Peyer's patch (tissue), 4 donors: ENCODE results near the gene MRPL58. TPM values are rescaled to one million over a fixed set of nuclear protein-coding genes. Genes with fewer than 3 reads are reported as not detected.
A peak's percentile ranks its signal among the peaks of the same experiment; 100 is the strongest.

Experiments used
- DNase-seq, 3 donors: peaks; one replicate each; pipeline ENCODE4 v3.0.0-alpha.2; 2017 to 2019
- H3K27ac ChIP-seq, 4 donors: fragments of 200-600 bp; sonication (generic); one replicate each; pipeline ENCODE4 v1.5.1; 2016 to 2019
- H3K27me3 ChIP-seq, 2 donors: fragments of 200-600 bp; sonication (generic); one replicate each; pipeline ENCODE4 v1.5.1; 2019
- H3K36me3 ChIP-seq, 3 donors: fragments of 200-600 bp; sonication (generic); one replicate each; pipeline ENCODE4 v1.5.1; 2016 to 2019
- H3K4me1 ChIP-seq, 4 donors: fragments of 200-600 bp; sonication (generic); one replicate each; pipeline ENCODE4 v1.5.1; 2016 to 2019
- H3K4me3 ChIP-seq, 4 donors: fragments of 200-600 bp; sonication (generic); 1 replicate in 3 of 4; 2 replicates in 1 of 4; pipeline ENCODE4 v1.5.1; 2016 to 2019; ENCODE audit warnings: mild to moderate bottlenecking in 1 of 4
- H3K9me3 ChIP-seq, 4 donors: fragments of 200-600 bp; sonication (generic); one replicate each; pipeline ENCODE4 v1.5.1; 2016 to 2019; ENCODE audit warnings: mild to moderate bottlenecking in 1 of 4
- POLR2A ChIP-seq, 2 donors: fragments of 450-650 bp; IDR thresholded peaks; one replicate each; pipeline ENCODE4 v1.5.1; 2017; ENCODE audit warnings: antibody characterized with exemption in 2 of 2, mild to moderate bottlenecking in 2 of 2, moderate library complexity in 2 of 2
- total RNA-seq, 4 donors: library from RNA; depleted of rRNA; stranded (reverse); fragments of >200 nt; gene quantifications; one replicate each; pipeline ENCODE4 v1.1.0, GENCODE V29; 2016
- TF ChIP-seq, protein P1 (sequence below), 6 experiments: fragments of 450-650 bp in 4 of 6; fragments of 200-600 bp in 2 of 6; sonication (generic) in 1 of 6; IDR thresholded peaks; one replicate each; pipeline ENCODE4 v1.5.1; 2017 to 2019; ENCODE audit warnings: antibody characterized with exemption in 6 of 6, mild to moderate bottlenecking in 3 of 6, moderate library complexity in 1 of 6

MRPL58 gene
- total RNA-seq, 4 donors from 2014 or later, result 17.3 to 42.7 (median 32.2) TPM

DNA sequence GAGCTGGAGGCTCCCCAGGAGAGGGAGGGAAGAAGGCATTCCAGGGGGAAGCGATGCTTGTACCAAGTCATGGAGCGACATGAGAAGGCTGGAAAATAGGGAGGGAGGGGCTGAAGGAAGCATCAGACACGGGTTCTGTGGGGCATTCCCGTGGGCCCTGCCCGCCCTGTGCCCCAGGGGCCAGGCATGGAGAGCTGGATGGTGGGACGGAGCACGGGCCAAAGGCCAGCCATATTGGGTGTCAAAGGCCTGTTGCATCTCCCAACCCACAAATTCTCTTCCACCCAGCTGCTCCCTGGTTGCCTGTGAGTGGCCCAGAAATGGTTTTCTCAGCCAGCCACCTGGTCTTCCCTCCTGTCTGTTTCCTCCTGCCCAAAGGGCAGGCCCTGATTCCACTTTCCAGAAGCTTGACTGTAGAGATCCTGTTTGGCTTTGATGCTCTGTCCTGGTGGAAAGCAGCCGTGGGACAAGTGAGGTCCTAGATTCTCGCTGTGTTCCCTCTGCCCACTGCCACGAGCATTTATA lies 21.8 kb upstream of the MRPL58 start:
- DNase-seq, result no peak
- Histone ChIP-seq H3K4me1 (peaks cover 0 to 51% (median 7%) of the 10 kb centered on the region in 4 donors), H3K36me3 (no peaks in the 10 kb centered on the region), H3K4me3 (no peak overlapping the region), H3K27me3 (no peaks in the 10 kb centered on the region), H3K27ac (peak overlapping the region in 3 of 4 donors; percentile 32 to 95 (median 92)), H3K9me3 (no peaks in the 10 kb centered on the region)
- TF ChIP-seq POLR2A (IDR thresholded peaks at IDR 0.05), result no peak
- TF ChIP-seq, protein P1, sequence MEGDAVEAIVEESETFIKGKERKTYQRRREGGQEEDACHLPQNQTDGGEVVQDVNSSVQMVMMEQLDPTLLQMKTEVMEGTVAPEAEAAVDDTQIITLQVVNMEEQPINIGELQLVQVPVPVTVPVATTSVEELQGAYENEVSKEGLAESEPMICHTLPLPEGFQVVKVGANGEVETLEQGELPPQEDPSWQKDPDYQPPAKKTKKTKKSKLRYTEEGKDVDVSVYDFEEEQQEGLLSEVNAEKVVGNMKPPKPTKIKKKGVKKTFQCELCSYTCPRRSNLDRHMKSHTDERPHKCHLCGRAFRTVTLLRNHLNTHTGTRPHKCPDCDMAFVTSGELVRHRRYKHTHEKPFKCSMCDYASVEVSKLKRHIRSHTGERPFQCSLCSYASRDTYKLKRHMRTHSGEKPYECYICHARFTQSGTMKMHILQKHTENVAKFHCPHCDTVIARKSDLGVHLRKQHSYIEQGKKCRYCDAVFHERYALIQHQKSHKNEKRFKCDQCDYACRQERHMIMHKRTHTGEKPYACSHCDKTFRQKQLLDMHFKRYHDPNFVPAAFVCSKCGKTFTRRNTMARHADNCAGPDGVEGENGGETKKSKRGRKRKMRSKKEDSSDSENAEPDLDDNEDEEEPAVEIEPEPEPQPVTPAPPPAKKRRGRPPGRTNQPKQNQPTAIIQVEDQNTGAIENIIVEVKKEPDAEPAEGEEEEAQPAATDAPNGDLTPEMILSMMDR (IDR thresholded peaks at IDR 0.05), result no peak

DNA sequence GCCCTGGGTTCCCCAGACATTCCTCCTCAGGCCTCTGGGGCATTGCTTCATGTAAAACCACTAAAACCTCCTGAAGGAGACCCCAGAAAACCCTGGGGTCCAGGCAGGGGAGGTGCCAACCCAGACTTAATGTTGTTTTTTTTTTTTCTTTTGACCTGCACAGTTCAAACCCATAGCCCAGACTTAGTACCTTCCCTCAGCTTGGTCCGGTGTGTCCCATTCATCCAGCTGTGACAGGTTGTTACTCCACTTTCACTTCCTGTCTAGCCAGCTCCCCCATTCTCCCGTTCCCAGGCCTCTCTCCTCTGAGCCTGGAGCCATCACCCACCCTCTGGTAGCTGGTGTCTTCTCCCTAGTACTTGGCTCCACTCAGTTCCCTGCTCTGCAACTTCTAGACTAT lies 20.2 kb upstream of the MRPL58 start:
- TF ChIP-seq, protein P1 (IDR thresholded peaks at IDR 0.05), result no peak
- no peak for TF ChIP-seq POLR2A (IDR thresholded peaks at IDR 0.05)
- Histone ChIP-seq H3K4me1 (peaks cover 0 to 46% (median 5%) of the 10 kb centered on the region in 4 donors), H3K36me3 (no peaks in the 10 kb centered on the region), H3K9me3 (no peaks in the 10 kb centered on the region), H3K4me3 (no peak overlapping the region), H3K27ac (peak overlapping the region in 3 of 4 donors; percentile 72 to 95 (median 92)), H3K27me3 (no peaks in the 10 kb centered on the region)
- DNase-seq, result no peak

DNA sequence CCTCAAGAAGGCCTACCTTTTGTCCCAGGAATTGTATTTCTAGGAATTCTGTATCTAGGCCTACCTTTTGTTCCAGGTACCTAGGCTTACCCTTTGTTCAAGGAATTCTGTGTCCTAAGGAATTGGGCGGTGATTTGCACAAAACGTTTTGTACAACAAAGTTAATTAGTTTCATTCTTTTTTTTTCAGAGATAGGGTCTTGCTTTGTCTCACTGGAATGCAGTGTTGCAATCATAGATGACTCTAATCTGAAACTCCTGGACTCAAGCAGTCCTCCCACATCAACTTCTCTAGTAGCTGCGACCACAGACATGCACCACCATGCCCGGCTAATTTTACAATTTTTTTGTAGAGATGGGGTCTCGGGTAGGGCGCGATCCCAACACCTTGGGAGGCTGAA lies 18.0 kb upstream of the MRPL58 start:
- Histone ChIP-seq H3K27ac (no peak overlapping the region), H3K27me3 (no peaks in the 10 kb centered on the region), H3K9me3 (no peaks in the 10 kb centered on the region), H3K4me1 (peaks cover 0 to 37% (median 0%) of the 10 kb centered on the region in 4 donors), H3K36me3 (peaks cover 0 to 2% (median 0%) of the 10 kb centered on the region in 3 donors), H3K4me3 (no peak overlapping the region)
- DNase-seq, result no peak
- TF ChIP-seq POLR2A (IDR thresholded peaks at IDR 0.05), result no peak
- TF ChIP-seq, protein P1 (IDR thresholded peaks at IDR 0.05), result no peak

DNA sequence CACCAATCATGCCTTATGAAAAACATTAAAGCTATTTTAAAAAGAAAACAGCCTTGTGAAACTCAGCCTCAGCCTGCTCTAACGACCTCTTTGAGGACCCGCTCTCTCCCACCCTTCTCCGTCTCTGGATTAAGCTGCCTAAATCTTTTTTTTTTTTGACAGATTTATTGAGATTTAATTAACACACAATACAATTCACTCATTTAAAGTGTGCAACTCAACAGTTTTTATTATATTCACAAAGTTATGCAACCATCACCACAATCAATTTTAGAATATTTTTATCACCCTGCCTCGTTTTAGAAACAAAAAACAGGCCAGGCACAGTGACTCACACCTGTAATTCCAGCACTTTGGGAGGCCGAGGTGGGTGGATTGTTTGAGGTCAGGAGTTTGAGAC lies 16.6 kb upstream of the MRPL58 start:
- Histone ChIP-seq H3K27ac (no peak overlapping the region), H3K4me1 (peaks cover 0 to 24% (median 0%) of the 10 kb centered on the region in 4 donors), H3K4me3 (no peak overlapping the region), H3K27me3 (no peaks in the 10 kb centered on the region), H3K9me3 (no peaks in the 10 kb centered on the region), H3K36me3 (peaks cover 0 to 13% (median 0%) of the 10 kb centered on the region in 3 donors)
- DNase-seq, result no peak
- TF ChIP-seq, protein P1 (IDR thresholded peaks at IDR 0.05), result no peak
- no peak for TF ChIP-seq POLR2A (IDR thresholded peaks at IDR 0.05)

DNA sequence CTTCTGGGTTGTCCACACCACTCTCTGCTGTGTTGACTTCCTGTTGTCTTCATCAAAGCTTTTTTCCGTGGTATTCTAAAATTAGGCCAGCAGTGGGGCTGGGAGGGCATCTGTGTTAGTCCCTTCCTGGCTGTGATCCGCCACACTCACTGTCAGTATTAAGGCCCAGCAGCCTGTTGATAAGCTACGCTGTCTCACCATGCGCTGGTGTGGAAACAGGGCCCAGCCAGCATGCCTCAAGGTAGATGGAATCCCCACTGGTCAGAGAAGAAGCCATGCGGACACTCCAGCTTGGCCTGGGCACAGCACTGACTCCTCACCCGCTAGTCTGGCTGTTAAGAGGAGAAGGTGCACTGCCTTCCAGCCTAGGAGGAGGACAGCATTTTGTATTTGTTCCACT lies 13.7 kb upstream of the MRPL58 start:
- H3K4me1 ChIP-seq, result peaks cover 0 to 3% (median 0%) of the 10 kb centered on the region in 4 donors
- H3K36me3 ChIP-seq, result peaks cover 0 to 40% (median 0%) of the 10 kb centered on the region in 3 donors
- TF ChIP-seq, protein P1 (IDR thresholded peaks at IDR 0.05), result no peak
- no peak for TF ChIP-seq POLR2A (IDR thresholded peaks at IDR 0.05)
- no peaks in the 10 kb centered on the region for H3K27me3 ChIP-seq
- no peak for DNase-seq
- no peak overlapping the region for H3K27ac ChIP-seq
- H3K4me3 ChIP-seq, result no peak overlapping the region
- H3K9me3 ChIP-seq, result no peaks in the 10 kb centered on the region
